ENCODE results near the gene USP40. TPM values are rescaled to one million over a fixed set of nuclear protein-coding genes. Genes with fewer than 3 reads are reported as not detected.

USP40 gene
- total and polyA plus RNA-seq, 3 donors from 2014 or later: 42.0 to 87.3 (median 70.2) TPM

DNA sequence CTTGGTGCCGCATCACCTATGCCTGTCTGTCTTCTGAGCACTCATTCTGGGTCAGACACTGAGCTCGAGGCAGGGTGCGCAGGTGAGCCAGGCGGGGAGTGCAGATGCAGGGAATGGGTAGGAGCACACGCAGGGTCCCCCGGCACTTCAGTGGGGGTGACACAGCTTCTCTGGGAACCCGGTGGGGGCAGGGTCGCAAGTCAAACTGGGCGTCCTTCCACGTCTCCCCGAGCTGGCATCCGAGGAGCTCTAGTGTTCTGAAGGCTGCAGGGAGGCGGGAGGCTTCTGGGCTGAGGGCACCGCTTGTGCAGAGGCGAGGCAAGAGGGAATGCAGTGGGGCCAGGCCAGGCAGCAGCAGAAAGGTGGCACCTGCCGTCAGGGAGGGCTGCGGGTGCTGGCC, 126.3 kb downstream of the USP40 start:
- DNase-seq: no peak

DNA sequence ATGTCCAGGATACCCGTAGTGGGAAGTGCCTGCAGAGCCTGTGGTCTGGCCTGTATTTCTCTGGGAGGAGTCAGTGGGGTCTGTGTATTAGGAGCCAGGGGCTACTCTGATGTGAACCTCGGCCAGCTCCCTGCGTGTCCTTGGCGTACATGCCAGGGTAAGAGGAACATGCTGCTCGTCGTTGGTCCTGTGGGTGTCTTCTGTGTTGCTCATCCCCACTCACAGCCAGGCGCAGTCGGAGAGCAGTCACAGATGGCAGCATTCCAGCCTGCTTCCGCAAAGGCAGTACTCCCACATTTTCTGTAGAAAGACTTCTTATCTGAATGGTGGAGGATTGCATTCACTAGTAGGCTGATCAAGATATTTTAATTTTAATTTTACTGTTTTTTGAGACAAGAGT, 127.4 kb downstream of the USP40 start:
- Histone ChIP-seq H3K27me3 (no peaks in the 10 kb centered on the region), H3K9me3 (no peaks in the 10 kb centered on the region), H3K36me3 (ENCODE audit: low read depth, missing control alignments) (no peaks in the 10 kb centered on the region), H3K4me3 (no peak overlapping the region), H3K4me1 (peaks cover 6% of the 10 kb centered on the region), H3K27ac (no peak overlapping the region)
- no peak for TF ChIP-seq POLR2A (IDR thresholded peaks at IDR 0.05)
- TF ChIP-seq, protein P1, sequence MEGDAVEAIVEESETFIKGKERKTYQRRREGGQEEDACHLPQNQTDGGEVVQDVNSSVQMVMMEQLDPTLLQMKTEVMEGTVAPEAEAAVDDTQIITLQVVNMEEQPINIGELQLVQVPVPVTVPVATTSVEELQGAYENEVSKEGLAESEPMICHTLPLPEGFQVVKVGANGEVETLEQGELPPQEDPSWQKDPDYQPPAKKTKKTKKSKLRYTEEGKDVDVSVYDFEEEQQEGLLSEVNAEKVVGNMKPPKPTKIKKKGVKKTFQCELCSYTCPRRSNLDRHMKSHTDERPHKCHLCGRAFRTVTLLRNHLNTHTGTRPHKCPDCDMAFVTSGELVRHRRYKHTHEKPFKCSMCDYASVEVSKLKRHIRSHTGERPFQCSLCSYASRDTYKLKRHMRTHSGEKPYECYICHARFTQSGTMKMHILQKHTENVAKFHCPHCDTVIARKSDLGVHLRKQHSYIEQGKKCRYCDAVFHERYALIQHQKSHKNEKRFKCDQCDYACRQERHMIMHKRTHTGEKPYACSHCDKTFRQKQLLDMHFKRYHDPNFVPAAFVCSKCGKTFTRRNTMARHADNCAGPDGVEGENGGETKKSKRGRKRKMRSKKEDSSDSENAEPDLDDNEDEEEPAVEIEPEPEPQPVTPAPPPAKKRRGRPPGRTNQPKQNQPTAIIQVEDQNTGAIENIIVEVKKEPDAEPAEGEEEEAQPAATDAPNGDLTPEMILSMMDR (IDR thresholded peaks at IDR 0.05): no peak
- 45 to 55% methylated on average over 7 to 9 of the region's 9 CpGs for WGBS, 2 donors
- DNase-seq: peak; percentile 89
- intact Hi-C loops (cut with DNase I; ENCODE audit: low total_unique reads): loop anchor here (10.0 kb wide), 1 partner anchor 84 kb away; the partner anchor contains the start of gene DGKD

More for the DNA sequence above, 126.3 kb downstream of the USP40 start:
- Histone ChIP-seq H3K27ac (no peak overlapping the region), H3K9me3 (no peaks in the 10 kb centered on the region), H3K27me3 (no peaks in the 10 kb centered on the region), H3K36me3 (ENCODE audit: low read depth, missing control alignments) (no peaks in the 10 kb centered on the region), H3K4me1 (peaks cover 6% of the 10 kb centered on the region), H3K4me3 (no peak overlapping the region)
- intact Hi-C loops (cut with DNase I; ENCODE audit: low total_unique reads): no loop called here
- TF ChIP-seq POLR2A (IDR thresholded peaks at IDR 0.05): no peak
- TF ChIP-seq, protein P1 (IDR thresholded peaks at IDR 0.05): no peak
- WGBS, 2 donors: 90 to 96% methylated on average over 13 to 17 of the region's 17 CpGs

DNA sequence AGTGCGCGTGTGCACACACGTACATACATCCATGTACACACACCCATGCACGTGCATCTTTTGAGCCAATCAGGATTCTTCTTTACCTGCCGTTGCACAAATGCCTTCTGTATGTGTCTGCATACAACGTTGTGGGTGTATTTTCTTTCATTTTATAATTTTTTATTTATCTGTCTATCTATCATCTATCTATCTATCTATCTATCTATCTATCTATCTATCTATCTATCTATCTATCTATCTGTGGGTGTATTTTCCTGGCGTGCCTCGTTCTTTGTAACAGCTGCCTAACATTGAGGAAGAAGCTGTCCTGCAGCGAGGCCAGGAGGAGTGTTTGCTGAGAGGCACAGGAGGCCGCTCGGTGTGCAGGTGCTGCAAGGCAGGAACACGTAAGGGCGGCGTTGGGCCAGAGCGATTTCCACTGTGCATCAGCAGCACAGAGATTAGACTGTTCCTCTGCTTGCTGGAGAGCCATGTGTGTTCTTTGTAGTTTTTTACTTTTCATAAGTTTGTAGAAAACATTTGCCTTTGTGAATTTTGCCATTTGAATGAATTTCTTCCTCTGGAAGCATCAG, 127.9 kb downstream of the USP40 start:
- H3K27me3 ChIP-seq: no peaks in the 10 kb centered on the region
- no peak overlapping the region for H3K27ac ChIP-seq
- H3K9me3 ChIP-seq: no peaks in the 10 kb centered on the region
- WGBS, 2 donors: 63 to 88% methylated on average over 15 of the region's 15 CpGs
- H3K36me3 ChIP-seq (ENCODE audit: low read depth, missing control alignments): no peaks in the 10 kb centered on the region
- DNase-seq: no peak
- peaks cover 6% of the 10 kb centered on the region for H3K4me1 ChIP-seq
- no peak overlapping the region for H3K4me3 ChIP-seq
- intact Hi-C loops (cut with DNase I; ENCODE audit: low total_unique reads): loop anchor here (10.0 kb wide), 1 partner anchor 84 kb away; the partner anchor contains the start of gene DGKD
- TF ChIP-seq POLR2A (IDR thresholded peaks at IDR 0.05): no peak

DNA sequence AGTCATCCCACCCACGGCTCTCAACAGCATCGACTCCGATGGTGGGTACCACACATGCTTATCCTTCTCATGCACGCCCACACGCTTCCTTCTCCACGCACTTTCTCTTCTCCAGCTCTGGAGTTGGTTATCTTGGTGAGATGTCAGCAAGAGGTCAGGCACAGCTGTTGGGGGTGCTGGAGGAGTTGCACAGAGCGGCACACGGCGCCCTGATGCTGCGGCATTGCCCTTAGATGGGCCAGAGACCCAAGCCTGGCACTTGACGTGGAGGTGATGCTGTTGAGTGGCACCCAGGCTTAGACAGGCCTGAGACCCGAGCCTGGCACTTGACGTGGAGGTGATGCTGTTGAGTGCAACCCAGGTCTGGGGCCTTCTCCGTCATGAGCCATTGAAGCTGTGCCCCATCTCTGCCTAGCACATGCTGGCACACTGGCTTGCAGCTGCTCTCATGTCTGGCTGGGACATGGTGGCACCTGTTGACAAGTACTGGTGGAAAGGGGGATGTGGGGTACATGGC, 129.1 kb downstream of the USP40 start:
- Histone ChIP-seq H3K36me3 (ENCODE audit: low read depth, missing control alignments) (no peaks in the 10 kb centered on the region), H3K9me3 (no peaks in the 10 kb centered on the region), H3K27me3 (no peaks in the 10 kb centered on the region), H3K4me1 (peaks cover 6% of the 10 kb centered on the region), H3K27ac (no peak overlapping the region), H3K4me3 (no peak overlapping the region)
- intact Hi-C loops (cut with DNase I; ENCODE audit: low total_unique reads): loop anchor here (10.0 kb wide), 1 partner anchor 83 kb away; the partner anchor contains the start of gene DGKD
- DNase-seq: no peak
- WGBS, 2 donors: 92 to 94% methylated on average over 14 of the region's 14 CpGs
- TF ChIP-seq, protein P1 (IDR thresholded peaks at IDR 0.05): no peak
- no peak for TF ChIP-seq POLR2A (IDR thresholded peaks at IDR 0.05)

DNA sequence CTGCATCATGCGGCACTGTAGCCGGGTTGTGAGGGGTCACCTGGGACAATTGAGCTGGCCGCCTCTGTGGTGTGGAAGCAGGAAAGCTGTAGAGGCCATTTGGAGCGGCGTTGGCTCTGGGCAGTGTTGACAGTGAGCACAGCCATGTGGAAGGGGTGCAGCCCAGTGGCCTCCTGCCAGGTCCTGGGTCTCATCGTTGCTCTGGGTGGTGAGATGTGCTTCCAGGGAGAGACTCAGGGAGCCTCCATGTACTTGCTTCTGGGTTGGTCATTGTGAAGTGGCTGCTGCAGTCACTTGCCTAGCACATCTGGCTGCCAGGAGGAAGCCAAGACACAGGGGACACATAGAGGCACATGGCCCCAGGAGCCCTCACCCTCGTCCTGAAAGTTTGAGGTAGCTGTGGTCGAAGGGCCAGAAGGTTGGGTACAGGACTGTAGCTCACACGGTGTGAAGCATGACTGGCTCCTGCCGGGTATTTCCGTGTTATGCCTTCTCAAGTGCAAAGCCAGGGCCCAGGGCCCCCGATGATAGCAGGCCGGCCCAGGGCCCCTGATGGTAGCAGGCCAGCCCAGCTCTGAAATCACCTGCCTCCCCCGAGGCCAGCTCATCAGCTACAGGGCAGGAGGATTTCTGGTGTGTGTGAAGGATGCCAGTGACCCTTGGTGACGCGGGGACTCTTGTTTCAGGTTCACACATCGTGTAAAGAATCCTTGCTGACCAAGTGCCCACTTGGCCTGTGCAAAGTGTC, 129.7 kb downstream of the USP40 start:
- TF ChIP-seq POLR2A (IDR thresholded peaks at IDR 0.05): no peak
- TF ChIP-seq, protein P1 (IDR thresholded peaks at IDR 0.05): no peak
- no peak overlapping the region for H3K27ac ChIP-seq
- 93 to 96% methylated on average over 8 to 17 of the region's 17 CpGs for WGBS, 2 donors
- intact Hi-C loops (cut with DNase I; ENCODE audit: low total_unique reads): loop anchor here (10.0 kb wide), 1 partner anchor 82 kb away; the partner anchor contains the start of gene DGKD
- H3K27me3 ChIP-seq: no peaks in the 10 kb centered on the region
- no peak for DNase-seq
- H3K4me3 ChIP-seq: no peak overlapping the region
- no peaks in the 10 kb centered on the region for H3K9me3 ChIP-seq
- H3K4me1 ChIP-seq: peaks cover 6% of the 10 kb centered on the region
- no peaks in the 10 kb centered on the region for H3K36me3 ChIP-seq (ENCODE audit: low read depth, missing control alignments)

All from testis (tissue), 3 donors.